GM12878 (cell line): ENCODE results near the gene ALPP. TPM values are rescaled to one million over a fixed set of nuclear protein-coding genes. Genes with fewer than 3 reads are reported as not detected.

ENCODE experiments used
- ATAC-seq: fragments of 200-7000 bp; cut with Tn5 transposase; 3 replicates; pipeline ENCODE4 v1.9.1; 2020; ENCODE audit warnings: mild to moderate bottlenecking, moderate library complexity
- BruUV-seq: library from RNA; stranded (reverse); fragments of 400-500 nt; replicated peaks from 2 replicates; lab custom pipeline; 2021; lab: Mats Ljungman, UMichigan
- CTCF ChIA-PET: fragments of 300-600 bp; sonication (Branson Sonifier 250); formaldehyde crosslinking; extraction: SDS; loops from one replicate; lab custom pipeline; 2021; ENCODE audit warnings: inconsistent platforms; lab: Yijun Ruan, JAX
- POLR2A ChIA-PET: fragments of 350-600 bp; formaldehyde crosslinking; extraction: SDS; loops from one replicate; lab custom pipeline; 2021; ENCODE audit warnings: inconsistent platforms; lab: Charles Lee
- RAD21 ChIA-PET: fragments of 300-600 bp; sonication (Branson Sonifier 250); formaldehyde crosslinking; loops from one replicate; lab custom pipeline; 2023; ENCODE audit warnings: antibody characterized with exemption; ENCODE audit not compliant: unreplicated experiment; lab: Charles Lee
- SMC1A ChIA-PET: fragments of 300-600 bp; sonication (Branson Sonifier 250); formaldehyde crosslinking; loops from one replicate; lab custom pipeline; 2023; ENCODE audit not compliant: unreplicated experiment, uncharacterized antibody; lab: Charles Lee
- DNase-seq: peaks from one replicate; pipeline ENCODE4 v3.0.0-alpha.2; 2011; ENCODE audit warnings: low read depth, low spot score
- FAIRE-seq: peaks from 3 replicates; lab custom pipeline; 2011; peaks lifted over from hg19 to GRCh38; lab: Jason Lieb, UNC
- H2AFZ ChIP-seq: 2 replicates; pipeline ENCODE4 v1.6.0; 2011; ENCODE audit warnings: low read depth, low read length, control low read depth; ENCODE audit not compliant: control insufficient read depth
- H3K27ac ChIP-seq: 2 replicates; pipeline ENCODE4 v1.5.1; 2011; ENCODE audit warnings: control low read depth; ENCODE audit not compliant: control insufficient read depth, insufficient read depth
- H3K27me3 ChIP-seq, 2 experiments: replicated peaks in 1 of 2; 2 replicates each; pipeline versions ENCODE4 v1.6.0 to v1.6.1; 2011; ENCODE audit warnings: low read length in 1 of 2; ENCODE audit not compliant: control insufficient read depth in 2 of 2, insufficient read depth in 2 of 2
- H3K36me3 ChIP-seq, 2 experiments: 2 replicates each; pipeline ENCODE4 v1.5.1; 2011; ENCODE audit warnings: low read length in 1 of 2; ENCODE audit not compliant: control insufficient read depth in 2 of 2, insufficient read depth in 2 of 2
- H3K4me1 ChIP-seq: 2 replicates; pipeline ENCODE4 v1.6.1; 2011; ENCODE audit warnings: mild to moderate bottlenecking, low read length, moderate library complexity, mixed read lengths; ENCODE audit not compliant: control insufficient read depth, insufficient read depth
- H3K4me2 ChIP-seq: 2 replicates; pipeline ENCODE4 v1.6.0; 2011; ENCODE audit warnings: control low read depth; ENCODE audit not compliant: control insufficient read depth, insufficient read depth
- H3K4me3 ChIP-seq: fragments of 200-600 bp; sonication (generic); 2 replicates; pipeline ENCODE4 v1.5.1; 2016
- H3K79me2 ChIP-seq: 2 replicates; pipeline ENCODE4 v1.6.0; 2011; ENCODE audit warnings: low read length; ENCODE audit not compliant: control insufficient read depth, insufficient read depth
- H3K9ac ChIP-seq: 2 replicates; pipeline ENCODE4 v1.8.0; 2011; ENCODE audit warnings: low read length, control low read depth, mixed read lengths; ENCODE audit not compliant: control insufficient read depth, insufficient read depth
- H3K9me3 ChIP-seq: replicated peaks from 3 replicates; pipeline ENCODE4 v1.5.1; 2011; ENCODE audit warnings: mild to moderate bottlenecking, low read length; ENCODE audit not compliant: control insufficient read depth, insufficient read depth
- H4K20me1 ChIP-seq: 2 replicates; pipeline ENCODE4 v1.6.0; 2011; ENCODE audit not compliant: control insufficient read depth, insufficient read depth
- CBX3 ChIP-seq: fragments of 200-600 bp; sonication (generic); IDR thresholded peaks from 2 replicates; pipeline ENCODE4 v1.6.1; 2016; ENCODE audit warnings: low read depth, borderline replicate concordance
- CHD2 ChIP-seq: IDR thresholded peaks from 2 replicates; pipeline ENCODE4 v1.6.1; 2011; ENCODE audit warnings: low read depth, low read length, improper control_type of control experiment, borderline replicate concordance
- CREM ChIP-seq: IDR thresholded peaks from 2 replicates; pipeline ENCODE4 v1.6.1; 2014; ENCODE audit warnings: antibody characterized with exemption, low read depth
- IKZF2 ChIP-seq, 2 experiments: fragments of 450-650 bp; IDR thresholded peaks; 2 replicates each; pipeline ENCODE4 v1.6.1; 2017; ENCODE audit warnings: mild to moderate bottlenecking in 2 of 2, moderate library complexity in 2 of 2
- JUND ChIP-seq: IDR thresholded peaks from 2 replicates; pipeline ENCODE4 v1.6.1; 2012; ENCODE audit warnings: low read depth, mild to moderate bottlenecking, low read length, improper control_type of control experiment, moderate library complexity
- LARP7 ChIP-seq: fragments of 450-650 bp; IDR thresholded peaks from 2 replicates; pipeline ENCODE4 v1.6.1; 2017; ENCODE audit warnings: mild to moderate bottlenecking
- NKRF ChIP-seq: fragments of 450-650 bp; conservative IDR thresholded peaks from 2 replicates; pipeline ENCODE4 v1.6.1; 2017; ENCODE audit warnings: mild to moderate bottlenecking, moderate library complexity
- PAX5 ChIP-seq: IDR thresholded peaks from 2 replicates; pipeline ENCODE4 v1.6.1; 2011; ENCODE audit warnings: low read depth, low read length, borderline replicate concordance
- PAX8 ChIP-seq: fragments of 450-650 bp; IDR thresholded peaks from 2 replicates; pipeline ENCODE4 v1.6.1; 2017; ENCODE audit warnings: mild to moderate bottlenecking, moderate library complexity
- RELB ChIP-seq: fragments of 450-650 bp; IDR thresholded peaks from 2 replicates; pipeline ENCODE4 v1.6.1; 2017; ENCODE audit warnings: low read depth, mild to moderate bottlenecking, moderate library complexity
- SIX5 ChIP-seq: IDR thresholded peaks from 2 replicates; pipeline ENCODE4 v1.6.1; 2011; ENCODE audit warnings: mild to moderate bottlenecking, low read depth, low read length, moderate library complexity; ENCODE audit not compliant: severe bottlenecking
- SMARCA5 ChIP-seq: fragments of 450-650 bp; IDR thresholded peaks from 2 replicates; pipeline ENCODE4 v1.6.1; 2017; ENCODE audit warnings: mild to moderate bottlenecking
- SMC3 ChIP-seq: IDR thresholded peaks from 2 replicates; pipeline ENCODE4 v1.6.1; 2011; ENCODE audit warnings: low read length, improper control_type of control experiment, borderline replicate concordance
- SREBF2 ChIP-seq: IDR thresholded peaks from 2 replicates; pipeline ENCODE4 v1.6.1; 2012; ENCODE audit warnings: mild to moderate bottlenecking, low read length
- TAF1 ChIP-seq: IDR thresholded peaks from 2 replicates; pipeline ENCODE4 v1.6.1; 2011; ENCODE audit warnings: mild to moderate bottlenecking, low read depth, low read length, borderline replicate concordance
- TCF7 ChIP-seq: IDR thresholded peaks from 2 replicates; pipeline ENCODE4 v1.6.1; 2014; ENCODE audit warnings: antibody characterized with exemption, borderline replicate concordance
- YBX1 ChIP-seq: fragments of 450-650 bp; IDR thresholded peaks from 2 replicates; pipeline ENCODE4 v1.6.1; 2016; ENCODE audit warnings: antibody characterized with exemption
- WGBS: methylation state at CpG from one replicate; pipeline ENCODE4 v1.1.6; 2016; ENCODE audit warnings: low lambda C conversion rate; ENCODE audit not compliant: insufficient replicate concordance, insufficient coverage; ENCODE audit errors: missing lambda C conversion rate; 5-methylcytosine and 5-hydroxymethylcytosine counted together
- in situ Hi-C: fragments of 300-500 bp; cut with MboI; formaldehyde crosslinking; loops from 9 replicates; pipeline ENCODE4 v1.14.3; 2018; ENCODE audit warnings: mixed read lengths
- intact Hi-C: fragments of 100-400 bp; cut with micrococcal nuclease; formaldehyde crosslinking; loops from one replicate; pipeline ENCODE4 v1.14.2; 2022; ENCODE audit not compliant: unreplicated experiment
- polyA plus RNA-seq, 11 experiments: library from polyadenylated mRNA; depleted of rRNA in 4 of 11; unstranded in 6 of 11; stranded (reverse) in 5 of 11; fragments of >200 nt; fragmentation: Nextera tagmentation in 4 of 11; fragmentation: Illumina TruSeq in 1 of 11; extraction: Ambion mirVana in 4 of 11; extraction: Trizol in 1 of 11; gene quantifications; 1 replicate in 1 of 11; 2 replicates in 10 of 11; pipeline versions ENCODE4 v1.2.1 to v1.2.3, GENCODE V29; 2011 to 2016; ENCODE audit warnings: inconsistent platforms in 2 of 11, missing spikeins in 2 of 11, low read depth in 1 of 11
- total RNA-seq, 4 experiments: library from RNA; depleted of rRNA in 3 of 4; stranded (reverse); fragments of >200 nt in 3 of 4; fragmentation: Illumina TruSeq in 1 of 4; extraction: Trizol in 1 of 4; gene quantifications; 2 replicates each; pipeline versions ENCODE4 v1.2.1 to v1.2.3, GENCODE V29; 2013 to 2021

Gene ALPP
- total and polyA plus RNA-seq, 10 of the 15 experiments (the other 5 are each of a cell fraction or from before 2014, with no cell fraction given): 0.21 TPM; not detected in 9

DNA sequence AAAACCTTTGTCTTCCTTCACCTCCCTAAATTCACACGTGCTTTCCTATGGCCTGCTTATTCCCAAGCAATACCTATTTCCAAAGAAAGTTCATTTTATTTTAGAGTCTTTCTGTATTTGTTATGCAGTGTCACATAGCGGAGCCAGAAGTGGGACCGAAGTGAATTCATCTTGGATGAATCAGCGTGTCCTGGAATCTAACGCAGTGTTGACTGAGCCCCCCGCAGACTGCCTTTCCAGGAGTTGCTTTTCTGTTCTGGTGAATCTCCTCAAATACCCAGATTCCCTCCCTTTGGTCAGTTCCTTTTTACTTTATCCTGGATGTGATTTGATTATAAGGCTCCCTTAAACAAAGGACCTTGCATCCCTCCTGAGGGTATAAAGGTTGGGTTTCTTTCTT lies 10.8 kb downstream of the ALPP start:
- no peak overlapping the region for H3K27ac ChIP-seq
- DNase-seq: no peak
- no peak overlapping the region for H3K9ac ChIP-seq
- 43% methylated on average over 6 of the region's 6 CpGs for WGBS
- intact Hi-C loops: no loop called here
- CTCF ChIA-PET: no interaction called here
- POLR2A ChIA-PET: no interaction called here
- H4K20me1 ChIP-seq: no peaks in the 10 kb centered on the region
- no peaks in the 10 kb centered on the region for H3K4me1 ChIP-seq
- no peak overlapping the region for H3K4me2 ChIP-seq
- TF ChIP-seq CHD2 (no peak), SREBF2 (no peak), IKZF2 (IDR thresholded peaks at IDR 0.05) (no peak), SMARCA5 (no peak), JUND (no peak), SIX5 (no peak)
- TF ChIP-seq, all 136 proteins: peak for 0
- Histone ChIP-seq H3K9me3 (no peaks in the 10 kb centered on the region), H3K79me2 (no peaks in the 10 kb centered on the region), H3K27me3 (peaks cover 0 to 7% of the 10 kb centered on the region in 2 experiments; a peak in 2 of 4 replicates), H2AFZ (no peak overlapping the region), H3K36me3 (no peaks in the 10 kb centered on the region), H3K4me3 (no peak overlapping the region)
- BruUV-seq: no TSS peak
- in situ Hi-C loops: no loop called here
- RAD21 ChIA-PET: no interaction called here
- SMC1A ChIA-PET: no interaction called here
- FAIRE-seq (no peak), ATAC-seq (no peak)

DNA sequence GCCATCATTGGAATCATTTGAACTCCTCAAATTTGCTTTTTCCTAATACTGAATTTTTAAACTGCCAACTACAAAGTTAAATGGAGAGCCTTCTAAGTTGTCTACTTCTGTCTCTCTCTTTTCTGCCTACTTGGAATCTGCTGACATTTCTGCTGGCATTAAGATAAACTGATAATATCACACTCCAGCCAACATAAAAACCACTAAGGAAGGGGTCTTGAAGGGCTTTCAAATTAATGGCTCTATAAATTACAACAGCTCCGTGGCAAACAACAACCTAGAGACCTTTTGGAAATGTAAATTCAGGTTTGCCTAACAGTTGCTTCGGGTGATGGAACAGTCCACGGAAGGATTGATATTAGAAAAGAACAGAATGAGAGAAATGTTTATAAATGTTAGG lies 12.1 kb downstream of the ALPP start:
- Histone ChIP-seq H3K9ac (no peak overlapping the region), H3K4me2 (no peak overlapping the region), H3K36me3 (no peaks in the 10 kb centered on the region), H2AFZ (no peak overlapping the region), H3K4me3 (no peak overlapping the region), H3K4me1 (no peaks in the 10 kb centered on the region), H3K27ac (no peak overlapping the region), H3K9me3 (no peaks in the 10 kb centered on the region), H3K79me2 (no peaks in the 10 kb centered on the region), H4K20me1 (no peaks in the 10 kb centered on the region), H3K27me3 (peaks cover 0 to 7% of the 10 kb centered on the region in 2 experiments; a peak in 2 of 4 replicates)
- ChIA-PET POLR2A (no interaction called here), CTCF (interaction anchor here (0.6 to 1.2 kb wide), 2 partner anchors 54 to 99 kb away, joined by 3 read pairs; no protein-coding TSS in a partner anchor), SMC1A (interaction anchor here (1.0 kb wide), 1 partner anchor 56 kb away, joined by 3 read pairs; no protein-coding TSS in a partner anchor), RAD21 (no interaction called here)
- no peak for ATAC-seq
- BruUV-seq: no TSS peak
- WGBS: 0% methylated on average over 3 of the region's 3 CpGs
- in situ Hi-C loops (no loop called here), intact Hi-C loops (no loop called here)
- FAIRE-seq: no peak
- DNase-seq: no peak
- TF ChIP-seq CBX3 (no peak), RELB (no peak), TCF7 (no peak), YBX1 (no peak), SMC3 (no peak), NKRF (no peak), LARP7 (no peak), TAF1 (no peak), PAX8 (no peak), CREM (no peak), PAX5 (no peak)
